GM10266 (cell line): ENCODE data around the gene BTBD3.

ENCODE experiments used
- DNase-seq: peaks from one replicate; pipeline ENCODE4 v3.0.0; 2012; ENCODE audit errors: extremely low spot score
- CTCF ChIP-seq: IDR thresholded peaks from 2 replicates; pipeline ENCODE4 v1.5.1; 2012; ENCODE audit warnings: mild to moderate bottlenecking, low read depth; ENCODE audit not compliant: control insufficient read depth, insufficient read depth; ENCODE audit errors: missing control alignments

The BTBD3 gene

GRCh38 chr20:11958855-11959254, 41.2 kb downstream of the BTBD3 start:
- no peak for DNase-seq
- no peak for TF ChIP-seq CTCF

- TF ChIP-seq CTCF, result no peak
- no peak for DNase-seq
These were observed 47.9 kb downstream of the BTBD3 start for GRCh38 chr20:11965602-11966001.

GRCh38 chr20:11966186-11966585, 48.5 kb downstream of the BTBD3 start:
- TF ChIP-seq CTCF, result no peak
- DNase-seq, result no peak

GRCh38 chr20:11970243-11970836, 52.6 kb downstream of the BTBD3 start:
- DNase-seq, result no peak
- no peak for TF ChIP-seq CTCF

- no peak for TF ChIP-seq CTCF
- no peak for DNase-seq
These were observed 54.8 kb downstream of the BTBD3 start for GRCh38 chr20:11972478-11972877.
